ENCODE data around the gene AMZ1.

The AMZ1 gene, protein sequence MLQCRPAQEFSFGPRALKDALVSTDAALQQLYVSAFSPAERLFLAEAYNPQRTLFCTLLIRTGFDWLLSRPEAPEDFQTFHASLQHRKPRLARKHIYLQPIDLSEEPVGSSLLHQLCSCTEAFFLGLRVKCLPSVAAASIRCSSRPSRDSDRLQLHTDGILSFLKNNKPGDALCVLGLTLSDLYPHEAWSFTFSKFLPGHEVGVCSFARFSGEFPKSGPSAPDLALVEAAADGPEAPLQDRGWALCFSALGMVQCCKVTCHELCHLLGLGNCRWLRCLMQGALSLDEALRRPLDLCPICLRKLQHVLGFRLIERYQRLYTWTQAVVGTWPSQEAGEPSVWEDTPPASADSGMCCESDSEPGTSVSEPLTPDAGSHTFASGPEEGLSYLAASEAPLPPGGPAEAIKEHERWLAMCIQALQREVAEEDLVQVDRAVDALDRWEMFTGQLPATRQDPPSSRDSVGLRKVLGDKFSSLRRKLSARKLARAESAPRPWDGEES

DNA sequence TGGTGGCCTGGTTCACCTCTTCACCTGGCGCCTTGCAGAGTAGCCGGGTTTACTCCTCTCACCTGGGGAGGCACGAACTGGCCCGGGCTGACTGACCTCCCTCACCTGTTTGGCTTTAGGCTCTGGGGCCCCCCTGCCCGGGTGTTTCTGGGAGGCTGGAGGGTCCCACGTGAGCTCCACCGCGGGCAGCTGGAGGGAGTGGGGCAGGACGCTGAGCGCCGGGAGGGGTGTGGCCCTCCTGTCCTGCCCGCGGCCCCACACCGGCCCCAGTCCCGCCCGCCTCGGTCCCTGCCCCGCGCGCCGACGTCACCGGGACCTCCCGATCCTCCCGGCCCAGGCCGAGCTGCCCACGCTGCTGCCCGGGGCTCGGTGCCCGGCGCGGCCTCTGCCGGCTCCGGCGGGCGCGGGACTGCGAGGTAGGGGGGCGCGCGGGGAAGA lies at the start of gene AMZ1:
Gene AMZ1 (plus strand): TSS at position 322 of the 438 bp plus-strand sequence. CDS start 12,250 bp downstream, outside the sequence.
- no peak for DNase-seq (ENCODE audit: low spot score)

- DNase-seq (ENCODE audit: low spot score): no peak
Observed at GRCh38 chr7:2638224-2638991, 49.6 kb upstream of the AMZ1 start.

DNA sequence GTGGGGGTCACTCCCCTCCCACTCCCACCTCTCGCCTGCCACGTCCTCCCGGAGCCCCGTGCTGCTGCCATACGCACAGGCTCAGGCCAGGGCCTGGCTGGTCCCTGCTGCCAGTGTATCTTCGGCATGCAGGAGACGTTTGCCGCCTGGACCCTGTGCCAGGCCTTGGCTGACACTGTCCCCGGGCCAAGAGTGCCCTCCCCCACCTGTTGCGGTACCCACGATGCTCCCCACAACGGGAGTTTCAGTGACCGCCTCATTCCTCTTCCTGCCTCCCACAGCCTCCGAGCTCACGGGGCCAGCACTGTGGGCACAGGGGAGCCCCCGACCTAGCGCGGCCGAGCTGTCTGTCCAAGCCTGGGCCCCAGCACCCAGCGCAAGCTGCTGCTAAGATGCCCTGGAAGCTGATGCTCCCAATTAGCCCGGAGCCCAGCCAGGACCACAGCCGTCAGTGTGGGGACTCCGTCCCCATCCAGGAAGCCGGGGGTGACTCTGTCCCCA lies 48.8 kb upstream of the AMZ1 start:
- no peak for DNase-seq (ENCODE audit: low spot score)

GRCh38 chr7:2639695-2640481 lies 48.1 kb upstream of the AMZ1 start:
- DNase-seq (ENCODE audit: low spot score): no peak

DNA sequence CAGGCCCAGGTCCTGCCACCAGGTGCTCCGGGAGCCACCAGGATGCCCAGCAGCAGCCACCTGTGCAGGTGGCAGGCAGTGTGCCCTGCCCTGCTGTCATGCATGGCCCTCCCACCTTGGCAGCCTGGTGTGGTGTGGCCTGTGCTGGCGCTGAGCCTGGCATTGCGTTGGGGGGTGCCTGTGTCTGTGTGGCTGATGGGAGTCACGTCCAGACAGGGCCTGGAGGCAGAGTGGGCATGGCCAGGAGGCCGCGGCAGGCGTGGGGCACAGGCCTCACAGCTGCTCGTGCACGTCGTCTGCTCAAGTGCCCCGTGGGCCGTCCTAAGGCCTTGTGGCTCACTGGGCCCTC lies 47.5 kb upstream of the AMZ1 start:
- no peak for DNase-seq (ENCODE audit: low spot score)

- no peak for DNase-seq (ENCODE audit: low spot score)
Observed at GRCh38 chr7:2640846-2641316, 47.1 kb upstream of the AMZ1 start.

- no peak for DNase-seq (ENCODE audit: low spot score)
Observed at GRCh38 chr7:2641406-2642393, 46.3 kb upstream of the AMZ1 start.

- no peak for DNase-seq (ENCODE audit: low spot score)
Observed at GRCh38 chr7:2643386-2644219, 44.4 kb upstream of the AMZ1 start.

GRCh38 chr7:2644220-2644561 lies 43.8 kb upstream of the AMZ1 start:
- DNase-seq (ENCODE audit: low spot score): no peak

GRCh38 chr7:2644562-2645273 lies 43.3 kb upstream of the AMZ1 start:
- no peak for DNase-seq (ENCODE audit: low spot score)

- no peak for DNase-seq (ENCODE audit: low spot score)
Observed at GRCh38 chr7:2645274-2645868, 42.6 kb upstream of the AMZ1 start.

- DNase-seq (ENCODE audit: low spot score): no peak
Observed at GRCh38 chr7:2646336-2646679, 41.7 kb upstream of the AMZ1 start.

- no peak for DNase-seq (ENCODE audit: low spot score)
Observed at GRCh38 chr7:2646680-2647571, 41.1 kb upstream of the AMZ1 start.

DNA sequence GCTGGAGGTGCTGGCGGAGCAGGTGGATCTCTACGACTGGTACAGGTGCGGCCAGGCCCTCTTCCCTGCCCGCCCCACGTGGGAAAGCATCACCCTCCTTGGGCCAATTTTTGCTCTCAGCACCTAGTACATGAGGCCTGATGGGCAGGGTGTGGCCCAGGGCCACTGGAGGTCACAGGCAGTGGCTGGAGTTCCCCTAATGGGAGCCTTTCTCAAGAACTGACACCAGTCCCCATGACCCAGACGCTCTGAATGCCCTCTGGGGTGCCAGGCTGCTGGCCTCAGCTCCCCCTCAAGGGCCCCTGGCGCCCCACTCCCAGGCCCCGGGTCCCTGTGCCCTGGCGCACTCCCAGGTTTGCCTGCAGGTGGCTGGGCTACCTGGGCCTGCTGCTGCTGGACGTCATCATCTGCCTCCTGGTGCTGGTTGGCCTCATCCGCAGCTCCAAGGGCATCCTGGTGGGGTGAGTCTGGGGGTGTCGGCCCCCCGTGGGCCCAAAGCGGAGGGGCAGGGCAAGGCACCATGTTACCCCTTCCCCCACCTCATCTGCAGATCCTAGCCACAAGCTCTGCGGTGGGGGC lies 40.3 kb upstream of the AMZ1 start:
- DNase-seq (ENCODE audit: low spot score): no peak

DNA sequence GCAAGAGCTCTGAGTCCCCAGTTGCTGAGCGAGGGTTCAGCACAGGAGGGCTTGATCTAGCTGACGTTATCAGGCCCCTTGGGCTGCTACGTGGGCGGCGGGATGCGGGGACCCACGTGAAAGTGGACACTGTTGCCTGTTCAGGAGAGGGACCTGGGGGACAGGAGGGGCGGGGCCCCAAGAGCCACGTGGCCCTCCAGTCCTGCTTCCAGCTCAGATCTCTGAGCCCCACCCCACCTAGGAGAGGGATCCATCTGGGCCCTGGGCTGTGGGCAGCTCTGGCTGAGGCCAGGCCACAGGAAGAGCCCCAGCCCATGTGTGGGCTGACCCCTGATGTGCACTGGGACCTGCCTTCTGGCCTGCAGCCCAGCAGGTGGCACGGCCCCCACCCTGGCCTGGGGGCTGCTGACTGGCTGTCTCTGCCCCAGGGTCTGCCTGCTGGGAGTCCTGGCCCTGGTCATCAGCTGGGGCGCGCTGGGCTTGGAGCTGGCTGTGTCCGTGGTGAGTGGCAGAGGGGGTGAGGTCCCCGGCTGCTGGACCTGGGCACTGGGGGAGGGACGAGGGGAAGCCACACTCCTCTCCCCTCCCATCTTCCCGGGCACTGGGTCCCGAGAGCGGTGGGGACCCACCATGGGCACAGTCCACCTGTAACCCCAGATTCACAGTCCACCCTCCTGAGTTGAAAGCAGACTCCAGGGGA lies 38.7 kb upstream of the AMZ1 start:
- DNase-seq (ENCODE audit: low spot score): no peak

GRCh38 chr7:2649991-2650390 lies 38.0 kb upstream of the AMZ1 start:
- no peak for DNase-seq (ENCODE audit: low spot score)

DNA sequence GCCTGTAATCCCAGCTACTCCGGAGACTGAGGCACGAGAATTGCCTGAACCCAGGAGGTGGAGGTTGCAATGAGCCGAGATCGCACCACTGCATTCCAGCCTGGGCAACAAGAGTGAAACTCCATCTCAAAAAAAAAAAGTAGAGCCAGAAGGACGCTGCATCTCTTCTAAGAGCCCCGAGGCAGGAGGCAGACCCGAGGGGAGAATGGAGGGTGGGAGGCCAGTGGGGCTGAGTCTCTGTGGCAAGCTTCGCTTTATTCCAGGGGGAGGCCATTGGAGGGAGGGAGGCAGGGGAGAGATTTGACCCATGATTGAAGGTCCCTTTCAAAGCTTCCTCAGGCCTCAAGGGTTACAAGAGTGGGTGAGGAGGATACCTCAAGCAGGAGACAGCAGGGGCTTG lies 37.6 kb upstream of the AMZ1 start:
- no peak for DNase-seq (ENCODE audit: low spot score)

Measured in hematopoietic multipotent progenitor cell treated with erythropoietin and hydrocortisone succinate and interleukin-3 and kit ligand, for 17 days (in vitro differentiated cells).